SU-DHL-6 (cell line): Measurements from ENCODE around the gene PALLD.

Source experiments
- H2AFZ ChIP-seq: fragments of 200-600 bp; sonication (generic); 2 replicates; pipeline ENCODE4 v1.6.1; 2014; ENCODE audit warnings: low read depth, mild to moderate bottlenecking, moderate library complexity, mixed read lengths, antibody characterized with exemption, low read length; ENCODE audit not compliant: severe bottlenecking
- H3F3A ChIP-seq: fragments of 200-600 bp; shearing (Covaris generic); 2 replicates; pipeline ENCODE4 v1.6.0; 2016; ENCODE audit warnings: antibody characterized with exemption, mild to moderate bottlenecking; ENCODE audit not compliant: insufficient read depth
- H3K27ac ChIP-seq: fragments of 200-600 bp; sonication (generic); 2 replicates; pipeline ENCODE4 v1.5.1; 2016; ENCODE audit warnings: low read depth, mild to moderate bottlenecking, low read length, moderate library complexity, mixed read lengths
- H3K27me3 ChIP-seq: fragments of 200-600 bp; sonication (generic), shearing (Covaris generic); 2 replicates; pipeline ENCODE4 v1.6.0; 2014; ENCODE audit warnings: mild to moderate bottlenecking, low read length
- H3K36me3 ChIP-seq: fragments of 200-600 bp; sonication (generic); 2 replicates; pipeline ENCODE4 v1.6.1; 2014; ENCODE audit warnings: mild to moderate bottlenecking, low read length, mixed read lengths
- H3K4me2 ChIP-seq: fragments of 300-600, 200-600 bp; shearing (Covaris generic), sonication (generic); 2 replicates; pipeline ENCODE4 v1.6.0; 2014; ENCODE audit warnings: low read length, low read depth, mild to moderate bottlenecking; ENCODE audit not compliant: poor library complexity, severe bottlenecking
- H3K4me3 ChIP-seq: fragments of 200-600 bp; sonication (generic); 2 replicates; pipeline ENCODE4 v1.5.1; 2014; ENCODE audit warnings: antibody characterized with exemption, low read length, mild to moderate bottlenecking, mixed read lengths; ENCODE audit not compliant: insufficient read depth, poor library complexity, severe bottlenecking
- H3K79me2 ChIP-seq: fragments of 200-600 bp; sonication (generic); 2 replicates; pipeline ENCODE4 v1.6.1; 2014; ENCODE audit warnings: mild to moderate bottlenecking, low read length, moderate library complexity; ENCODE audit not compliant: insufficient read depth
- H3K9ac ChIP-seq: fragments of 200-600 bp; sonication (generic); 2 replicates; pipeline ENCODE4 v1.7.0; 2014; ENCODE audit warnings: mild to moderate bottlenecking, low read length
- H3K9me2 ChIP-seq: fragments of 200-600 bp; sonication (generic); replicated peaks from 2 replicates; pipeline ENCODE4 v1.6.1; 2014; ENCODE audit warnings: low read length; ENCODE audit not compliant: insufficient read depth
- H3K9me3 ChIP-seq: fragments of 200-600 bp; sonication (generic); 2 replicates; pipeline ENCODE4 v1.6.1; 2014; ENCODE audit warnings: low read length, mixed read lengths; ENCODE audit not compliant: insufficient read depth
- H4K20me1 ChIP-seq: fragments of 200-600 bp; sonication (generic); 2 replicates; pipeline ENCODE4 v1.6.1; 2014; ENCODE audit warnings: low read depth, mild to moderate bottlenecking, antibody characterized with exemption, low read length, moderate library complexity, mixed read lengths
- EZH2phosphoT487 ChIP-seq: fragments of 200-600 bp; sonication (generic), shearing (Covaris generic); conservative IDR thresholded peaks from 2 replicates; pipeline ENCODE4 v1.6.1; 2018; ENCODE audit warnings: mild to moderate bottlenecking, antibody characterized with exemption, low read length, moderate library complexity, mixed read lengths
- TF ChIP-seq, protein P1 (sequence below): fragments of 200-600 bp; sonication (generic); IDR thresholded peaks from one replicate; pipeline ENCODE4 v1.5.1; 2017; ENCODE audit warnings: antibody characterized with exemption, mild to moderate bottlenecking, low read length, moderate library complexity; ENCODE audit not compliant: insufficient read depth, poor library complexity, severe bottlenecking

PALLD gene

GRCh38 chr4:168478868-168479267, 18.0 kb upstream of the PALLD start:
- H3K27ac ChIP-seq: no peak overlapping the region
- no peak overlapping the region for H3K4me3 ChIP-seq
- TF ChIP-seq EZH2phosphoT487: no peak
- TF ChIP-seq, protein P1, sequence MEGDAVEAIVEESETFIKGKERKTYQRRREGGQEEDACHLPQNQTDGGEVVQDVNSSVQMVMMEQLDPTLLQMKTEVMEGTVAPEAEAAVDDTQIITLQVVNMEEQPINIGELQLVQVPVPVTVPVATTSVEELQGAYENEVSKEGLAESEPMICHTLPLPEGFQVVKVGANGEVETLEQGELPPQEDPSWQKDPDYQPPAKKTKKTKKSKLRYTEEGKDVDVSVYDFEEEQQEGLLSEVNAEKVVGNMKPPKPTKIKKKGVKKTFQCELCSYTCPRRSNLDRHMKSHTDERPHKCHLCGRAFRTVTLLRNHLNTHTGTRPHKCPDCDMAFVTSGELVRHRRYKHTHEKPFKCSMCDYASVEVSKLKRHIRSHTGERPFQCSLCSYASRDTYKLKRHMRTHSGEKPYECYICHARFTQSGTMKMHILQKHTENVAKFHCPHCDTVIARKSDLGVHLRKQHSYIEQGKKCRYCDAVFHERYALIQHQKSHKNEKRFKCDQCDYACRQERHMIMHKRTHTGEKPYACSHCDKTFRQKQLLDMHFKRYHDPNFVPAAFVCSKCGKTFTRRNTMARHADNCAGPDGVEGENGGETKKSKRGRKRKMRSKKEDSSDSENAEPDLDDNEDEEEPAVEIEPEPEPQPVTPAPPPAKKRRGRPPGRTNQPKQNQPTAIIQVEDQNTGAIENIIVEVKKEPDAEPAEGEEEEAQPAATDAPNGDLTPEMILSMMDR: no peak
- no peaks in the 10 kb centered on the region for H4K20me1 ChIP-seq
- H3K4me2 ChIP-seq: no peak overlapping the region
- H3K9ac ChIP-seq: no peak overlapping the region
- H3K9me2 ChIP-seq: no peaks in the 10 kb centered on the region
- H3K36me3 ChIP-seq: no peaks in the 10 kb centered on the region
- no peaks in the 10 kb centered on the region for H3K27me3 ChIP-seq
- H2AFZ ChIP-seq: no peak overlapping the region
- H3K9me3 ChIP-seq: no peaks in the 10 kb centered on the region
- H3F3A ChIP-seq: no peaks in the 10 kb centered on the region
- no peaks in the 10 kb centered on the region for H3K79me2 ChIP-seq

DNA sequence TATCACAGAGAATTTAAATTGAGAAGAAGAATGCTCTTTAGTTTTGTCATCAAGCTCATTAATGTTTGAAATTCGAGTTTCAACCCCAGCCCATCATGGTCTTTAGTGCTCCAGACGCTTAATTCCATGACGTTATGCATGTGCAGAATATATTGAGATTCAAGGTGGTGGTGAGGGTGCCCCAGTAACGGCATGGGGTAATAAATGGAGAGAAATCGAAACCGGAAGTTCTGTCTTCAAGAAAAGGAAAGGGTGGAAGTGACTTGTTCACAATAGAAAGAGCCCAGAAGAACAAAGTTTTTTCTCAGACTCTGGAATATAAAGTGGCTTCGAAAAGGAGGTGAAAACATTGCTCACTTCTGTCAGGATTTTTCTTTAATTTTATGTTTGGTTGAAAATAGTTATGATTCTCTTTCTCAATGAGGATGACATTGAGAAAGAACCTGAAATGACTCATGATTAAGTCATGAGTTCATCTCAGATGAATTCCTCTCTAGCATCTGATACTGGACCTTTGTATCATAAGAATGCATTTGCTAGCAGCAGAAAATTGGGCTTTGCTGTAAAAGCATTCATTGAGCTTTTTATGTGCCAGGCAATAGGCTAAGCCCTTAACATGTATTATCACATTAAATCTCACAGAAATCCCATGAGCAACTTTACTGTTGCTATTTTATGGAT, 15.8 kb upstream of the PALLD start:
- Histone ChIP-seq H3K27ac (no peak overlapping the region), H3K36me3 (no peaks in the 10 kb centered on the region), H3K9me3 (no peaks in the 10 kb centered on the region), H3K4me3 (peak overlapping the region; percentile 44), H3K4me2 (peak overlapping the region; percentile 56), H3K79me2 (no peaks in the 10 kb centered on the region), H3K9me2 (no peaks in the 10 kb centered on the region), H4K20me1 (no peaks in the 10 kb centered on the region), H3F3A (no peaks in the 10 kb centered on the region), H2AFZ (peak overlapping the region; percentile 58), H3K27me3 (no peaks in the 10 kb centered on the region), H3K9ac (0 out of 2 replicates have a peak overlapping the region, but pooled peaks have one; percentile 32)
- TF ChIP-seq EZH2phosphoT487: no peak
- TF ChIP-seq, protein P1: no peak

DNA sequence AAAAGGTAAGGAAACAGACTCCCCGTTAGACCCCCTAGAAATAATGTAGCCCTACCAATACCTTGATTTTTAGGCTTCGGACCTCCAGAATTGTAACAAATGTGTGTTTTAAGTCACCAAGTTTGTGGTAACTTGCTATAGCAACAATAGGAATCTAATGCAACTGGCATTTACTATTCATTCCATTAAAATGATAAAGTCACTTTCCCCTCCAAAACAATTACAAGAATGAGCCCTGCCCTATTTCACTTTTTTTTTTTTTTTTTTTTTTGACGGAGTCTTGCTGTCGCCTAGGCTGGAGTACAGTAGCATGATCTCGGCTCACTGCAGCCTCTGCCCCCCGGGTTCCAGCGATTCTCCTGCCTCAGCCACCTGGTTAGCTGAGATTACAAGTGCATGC, 13.0 kb upstream of the PALLD start:
- no peak overlapping the region for H3K4me2 ChIP-seq
- no peak overlapping the region for H3K9ac ChIP-seq
- H3K9me2 ChIP-seq: no peaks in the 10 kb centered on the region
- no peaks in the 10 kb centered on the region for H4K20me1 ChIP-seq
- no peaks in the 10 kb centered on the region for H3K36me3 ChIP-seq
- H2AFZ ChIP-seq: no peak overlapping the region
- no peaks in the 10 kb centered on the region for H3K27me3 ChIP-seq
- H3K9me3 ChIP-seq: no peaks in the 10 kb centered on the region
- no peak overlapping the region for H3K4me3 ChIP-seq
- TF ChIP-seq, protein P1: no peak
- no peak for TF ChIP-seq EZH2phosphoT487
- H3K79me2 ChIP-seq: no peaks in the 10 kb centered on the region
- H3K27ac ChIP-seq: no peak overlapping the region
- no peaks in the 10 kb centered on the region for H3F3A ChIP-seq
